DMS79 treated with DMSO at 0.1 percent for 48 hours (cell line): ENCODE results near the gene CACNA2D3.

Experiments
- DNase-seq: peaks from one replicate; lab custom pipeline; 2025; lab: John Stamatoyannopoulos, UW

Gene CACNA2D3

DNA sequence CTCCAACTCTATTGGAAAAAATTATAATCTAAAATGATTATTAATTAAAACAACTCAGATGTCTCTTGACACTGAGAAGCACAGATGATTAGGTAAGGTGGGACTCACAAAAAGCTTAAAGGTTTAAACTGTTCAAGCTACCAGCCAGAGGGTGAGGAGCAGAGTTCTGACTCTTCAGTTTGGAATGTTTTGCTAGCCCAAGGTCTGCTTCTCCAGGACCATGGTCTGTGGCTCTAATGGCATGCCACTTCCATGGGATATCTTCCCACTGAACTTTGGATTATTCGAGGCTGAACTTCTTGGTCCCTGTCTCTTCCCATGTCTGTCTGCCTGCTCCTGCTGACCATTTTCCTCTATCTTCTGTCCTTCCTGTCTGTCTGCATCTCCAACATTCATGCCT, 49.2 kb downstream of the CACNA2D3 start:
- no peak for DNase-seq

DNA sequence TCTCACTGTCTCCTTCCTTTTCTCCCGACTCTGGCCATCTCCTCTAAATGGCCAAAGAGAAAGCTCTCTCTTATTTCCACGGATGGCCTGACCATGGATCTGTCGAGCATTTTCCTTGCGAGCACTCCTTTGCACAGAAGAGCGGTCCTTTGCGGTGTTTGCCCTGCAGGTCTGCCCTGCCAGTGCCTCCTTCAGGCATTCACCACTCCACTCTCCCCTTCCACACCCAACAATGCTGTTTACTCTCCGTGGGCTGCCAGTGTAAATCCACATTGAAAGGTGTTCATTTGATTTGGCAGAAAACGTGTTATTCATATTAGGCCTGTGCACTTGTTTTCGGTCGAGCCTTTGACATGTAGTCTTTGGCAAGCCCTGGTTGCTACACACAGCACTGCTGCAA, 49.6 kb downstream of the CACNA2D3 start:
- DNase-seq, result no peak

DNA sequence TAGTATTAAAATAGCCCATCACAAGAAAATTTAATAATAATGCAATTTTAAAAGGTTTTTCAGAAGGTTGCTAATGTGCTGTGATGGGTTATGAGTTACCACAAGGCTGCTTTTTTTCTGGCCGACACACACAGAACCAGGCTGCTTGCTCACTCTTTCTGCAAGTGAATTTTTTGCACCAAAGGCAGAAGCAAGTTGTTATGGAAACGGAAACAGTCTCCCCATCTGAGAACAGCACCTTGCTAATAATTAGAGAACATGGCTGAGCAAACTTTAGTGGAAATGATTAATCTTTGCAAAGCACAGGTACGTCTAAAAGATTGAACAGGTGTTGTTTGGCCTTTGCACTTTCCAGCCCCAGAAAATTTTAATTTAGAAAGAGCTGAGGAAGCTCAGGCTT, 51.0 kb downstream of the CACNA2D3 start:
- DNase-seq, result no peak

DNA sequence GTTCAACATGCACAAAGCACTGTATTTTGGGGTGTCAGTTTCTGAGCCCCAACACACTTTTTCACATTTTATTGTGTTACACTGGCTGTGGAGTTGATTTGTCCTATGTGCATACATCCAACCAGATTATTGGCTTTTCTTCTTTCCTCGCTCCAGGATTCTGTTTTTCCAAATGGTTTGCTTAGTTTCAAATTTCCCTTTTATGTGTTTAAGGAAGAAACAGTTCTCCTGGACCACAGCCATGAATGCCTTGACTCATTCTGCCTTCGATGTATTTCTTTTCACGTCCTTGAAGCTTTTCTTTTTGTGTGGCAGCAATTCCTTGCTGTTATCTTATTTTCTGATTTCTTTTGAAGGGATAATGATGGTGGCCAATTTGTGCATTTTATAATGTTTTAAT, 53.8 kb downstream of the CACNA2D3 start:
- DNase-seq, result peak; percentile 34

DNA sequence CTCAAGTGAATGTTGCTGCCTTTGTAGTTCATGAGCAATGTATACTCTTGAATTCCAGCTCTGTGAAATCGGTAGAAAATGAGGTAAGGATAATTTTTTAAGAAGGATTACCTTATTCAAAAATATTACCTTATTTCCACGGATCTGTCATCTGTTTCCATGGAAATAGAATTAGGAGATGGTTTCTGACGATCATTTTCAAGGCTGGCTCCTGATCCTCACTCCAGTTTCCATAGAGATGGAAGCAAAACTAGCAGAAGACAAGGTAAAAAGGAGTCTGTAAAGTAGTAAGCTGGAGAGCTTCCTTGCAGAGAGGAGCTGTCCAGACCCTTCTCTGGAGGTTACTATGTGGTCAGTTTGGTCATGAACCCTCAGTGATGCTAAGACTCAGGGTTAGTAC, 55.5 kb downstream of the CACNA2D3 start:
- DNase-seq, result no peak

DNA sequence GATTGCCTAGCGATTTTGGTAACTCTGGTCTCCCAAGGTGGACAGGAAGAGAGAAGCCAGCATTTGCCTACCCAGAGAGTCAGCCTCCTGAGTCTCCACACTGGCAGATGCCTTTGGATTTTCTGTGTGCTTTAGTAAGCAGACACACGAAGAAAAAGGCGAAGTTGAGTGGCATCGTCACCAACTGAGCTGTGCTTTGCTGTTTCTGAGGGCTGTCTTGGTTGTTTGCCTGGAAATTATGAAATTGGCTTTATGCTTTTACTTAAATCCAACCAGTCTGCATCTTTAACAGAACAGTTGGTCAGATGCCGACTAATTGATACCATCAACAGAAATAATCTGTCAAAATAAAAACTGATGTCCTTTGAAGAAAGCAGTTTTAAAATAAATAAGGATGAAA, 56.0 kb downstream of the CACNA2D3 start:
- no peak for DNase-seq

DNA sequence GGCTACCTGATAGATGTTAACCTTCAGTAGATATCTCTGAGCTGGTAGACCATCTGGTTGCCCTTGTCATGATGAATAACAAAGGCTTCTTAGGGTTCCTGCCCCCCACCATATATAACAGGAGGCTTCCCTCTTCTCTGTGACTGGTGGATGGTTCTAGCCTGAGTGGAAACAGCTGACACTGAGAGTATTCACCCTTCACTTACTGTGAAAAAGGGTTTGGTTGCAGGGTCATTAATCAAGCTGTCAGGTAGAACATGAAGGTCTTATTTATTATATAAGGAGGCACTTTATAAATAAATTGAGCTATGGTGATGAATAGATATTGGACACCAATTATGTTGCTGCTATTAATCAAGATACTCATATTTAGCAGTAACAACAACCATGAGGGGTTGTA, 58.6 kb downstream of the CACNA2D3 start:
- peak; percentile 49 for DNase-seq

DNA sequence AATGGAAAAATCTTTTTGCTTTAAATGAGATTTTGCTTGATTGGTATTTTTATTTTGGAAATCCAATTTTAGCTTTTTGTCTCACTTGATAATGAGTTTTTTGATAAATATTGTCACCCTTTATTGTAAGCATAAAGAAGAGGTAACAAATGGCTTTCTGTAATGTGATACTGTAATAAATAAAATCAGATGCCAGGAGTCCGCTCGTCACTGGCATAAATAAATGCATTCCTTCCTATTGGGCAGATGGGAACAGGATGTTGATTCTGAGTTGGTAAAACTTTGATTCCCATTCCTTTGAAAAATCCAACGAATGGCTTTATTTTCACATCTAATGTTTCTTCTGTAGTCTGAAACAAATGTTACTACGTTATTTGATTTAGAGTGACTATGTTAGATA, 59.9 kb downstream of the CACNA2D3 start:
- no peak for DNase-seq

DNA sequence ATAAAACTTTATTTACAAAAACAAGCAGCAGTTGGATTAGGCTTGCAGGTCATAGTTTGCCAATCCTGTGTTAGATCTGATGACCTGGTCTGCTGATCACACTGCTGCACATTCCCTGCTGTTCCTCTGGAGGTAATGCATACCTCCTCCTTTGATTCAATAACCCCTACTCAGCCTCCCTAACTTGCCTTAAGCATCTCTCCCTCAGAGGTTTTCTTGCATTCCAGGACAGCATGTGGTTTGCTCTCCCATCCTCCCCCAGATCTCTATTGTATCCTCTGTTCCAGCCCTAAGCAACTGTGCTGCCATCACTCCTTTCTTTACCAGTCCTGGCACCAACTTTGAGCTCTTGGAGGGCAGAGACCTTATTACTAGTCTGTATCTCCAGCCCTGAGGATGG, 63.4 kb downstream of the CACNA2D3 start:
- DNase-seq, result no peak

DNA sequence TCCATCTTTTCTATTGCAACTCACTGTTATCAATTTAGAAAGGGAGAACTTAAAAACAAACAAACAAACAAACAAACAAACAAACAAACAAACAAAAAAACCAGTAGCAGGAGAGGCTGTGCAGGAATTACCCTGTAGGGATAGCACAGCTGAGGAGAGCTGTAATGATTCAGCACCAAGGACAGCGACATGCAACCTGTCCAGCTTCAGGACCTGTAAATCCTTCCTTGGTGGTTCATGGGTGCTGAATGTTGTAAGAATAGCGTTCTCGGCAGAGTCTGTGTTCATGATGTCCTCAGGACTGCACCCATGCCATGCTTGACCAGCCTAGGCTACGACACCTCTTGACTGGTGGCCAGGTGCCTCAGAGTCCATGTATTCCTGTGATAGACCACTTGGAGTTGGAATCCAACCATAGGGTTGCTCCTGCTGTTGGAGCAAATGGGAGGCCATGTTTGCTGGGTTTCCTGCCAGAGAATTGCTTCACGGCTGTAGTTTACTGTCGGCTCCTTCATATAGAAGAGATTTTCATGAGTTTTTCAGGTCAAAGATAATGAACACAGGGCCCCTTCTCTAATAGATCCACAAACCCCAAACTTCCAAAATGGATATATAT, 65.9 kb downstream of the CACNA2D3 start:
- no peak for DNase-seq

DNA sequence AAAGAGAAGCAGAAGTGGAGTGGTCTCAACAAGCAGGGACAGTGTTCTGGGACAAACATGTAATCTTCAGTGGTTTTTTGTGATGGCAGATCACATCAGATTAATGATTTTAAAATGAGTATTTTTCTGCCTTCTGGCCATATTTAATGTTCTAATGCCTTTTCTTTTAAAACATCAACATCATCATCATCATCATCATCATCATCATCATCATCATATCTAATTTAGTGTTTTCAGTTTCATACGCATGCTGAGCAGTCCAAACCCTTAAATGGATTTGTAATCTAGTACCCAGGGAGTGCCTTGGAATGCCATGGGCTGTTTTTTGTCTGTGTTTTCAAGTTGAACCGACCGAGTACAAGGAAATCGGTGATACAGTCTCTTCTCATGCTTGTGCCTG, 68.9 kb downstream of the CACNA2D3 start:
- no peak for DNase-seq

DNA sequence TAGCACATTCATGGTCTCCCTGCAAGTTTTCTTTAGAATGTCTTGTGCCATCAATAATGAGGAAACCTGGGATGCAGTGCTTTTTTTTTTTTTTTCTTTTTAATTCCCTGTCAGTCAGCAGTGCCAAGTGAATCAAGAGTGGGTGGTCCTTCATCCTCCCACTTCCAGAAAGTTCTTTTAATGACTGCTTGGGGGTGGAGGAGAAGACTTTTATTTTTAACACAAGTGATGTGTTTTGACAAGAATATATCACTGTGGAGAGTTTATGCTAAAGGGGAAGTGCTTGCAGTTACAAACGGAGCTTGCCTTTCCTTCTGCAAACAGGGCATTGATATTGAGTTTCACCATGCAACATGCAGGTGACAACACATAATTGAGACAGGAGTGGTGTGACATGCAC, 69.7 kb downstream of the CACNA2D3 start:
- no peak for DNase-seq

DNA sequence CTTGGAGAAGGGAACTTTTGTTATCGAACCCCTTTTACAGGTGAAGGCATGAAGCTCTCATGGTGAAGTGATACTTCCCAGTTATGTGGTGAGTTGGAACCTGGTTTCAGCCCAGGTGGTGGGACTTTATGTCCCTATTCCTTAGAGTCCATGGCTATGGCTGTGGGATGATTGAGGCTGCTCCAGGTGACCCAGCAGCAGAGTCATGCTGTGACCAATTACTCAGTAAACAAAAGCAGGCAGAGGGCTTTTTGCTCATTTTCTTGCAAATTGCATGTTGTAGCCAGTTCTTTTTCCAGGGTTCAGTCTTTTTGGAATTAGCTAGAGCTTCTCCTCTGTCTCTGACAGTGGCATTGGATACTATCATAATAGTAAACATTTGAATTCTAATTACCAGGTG, 70.7 kb downstream of the CACNA2D3 start:
- no peak for DNase-seq

DNA sequence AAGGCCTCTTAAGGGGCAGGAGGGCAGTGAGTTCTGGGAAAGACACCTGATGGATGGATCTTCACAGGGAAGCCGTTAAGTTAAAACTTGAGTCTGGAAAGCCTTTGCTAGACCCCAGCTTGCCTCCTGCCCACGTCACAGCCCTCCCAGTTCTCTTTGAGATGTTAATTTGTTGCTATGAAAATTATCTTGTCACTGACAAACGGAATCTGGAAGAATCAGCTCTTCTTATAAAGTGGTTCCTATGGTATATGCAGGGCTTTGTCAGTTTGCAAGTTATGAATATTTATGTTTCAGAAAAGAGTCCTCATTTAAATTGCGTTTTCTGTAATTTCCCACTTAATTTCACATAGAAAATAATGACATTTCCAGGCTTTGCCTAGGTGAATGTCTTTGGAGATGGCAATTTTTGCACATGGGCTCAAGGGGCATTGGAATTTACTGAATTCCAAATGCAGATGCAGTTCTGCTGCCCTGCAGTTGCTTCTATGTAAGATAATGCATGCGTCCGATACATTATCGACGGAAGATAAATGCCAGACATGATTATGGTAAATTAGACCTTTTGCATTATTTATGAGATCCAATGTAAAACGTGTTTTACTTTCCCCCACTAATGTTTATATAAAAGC, 74.1 kb downstream of the CACNA2D3 start:
- no peak for DNase-seq

DNA sequence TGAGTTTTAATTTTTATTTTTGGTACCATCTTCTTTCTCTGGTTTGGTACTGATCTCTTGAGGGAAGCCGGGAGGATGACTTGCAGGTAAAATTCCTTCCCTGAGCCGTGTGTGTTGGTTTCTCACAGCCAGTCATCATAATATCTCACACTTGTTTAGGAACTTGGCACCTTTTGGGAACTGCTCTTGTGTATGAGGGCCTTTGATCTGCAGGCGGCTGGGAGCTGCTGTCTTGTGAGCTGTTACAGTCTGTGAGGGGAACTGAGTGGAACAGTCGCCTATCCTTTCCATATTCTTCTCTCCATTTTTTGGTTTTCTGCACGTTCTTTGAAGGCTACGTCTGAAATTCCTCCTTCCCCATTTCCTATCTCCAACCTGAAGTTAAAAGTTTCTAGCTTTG, 75.2 kb downstream of the CACNA2D3 start:
- DNase-seq, result no peak

DNA sequence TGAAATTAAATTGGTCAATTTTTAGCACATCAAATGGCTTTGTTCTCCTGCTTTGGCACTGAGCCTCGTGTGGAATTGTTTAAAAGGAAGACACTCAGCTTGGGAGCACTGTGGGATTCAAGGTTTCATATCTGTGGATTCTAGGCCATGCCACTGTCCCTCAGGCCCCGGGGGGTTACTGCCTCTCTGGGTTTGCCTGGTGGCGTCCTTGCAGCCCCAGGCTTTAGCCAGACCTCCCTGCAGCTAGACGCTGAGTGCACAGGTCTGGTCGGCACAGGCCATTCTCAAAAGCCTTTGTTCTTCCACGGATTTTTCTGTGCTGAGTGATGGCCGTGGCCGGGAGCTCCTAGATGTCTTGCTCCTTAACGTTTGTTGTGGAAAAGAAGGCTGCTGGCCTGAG, 76.2 kb downstream of the CACNA2D3 start:
- DNase-seq, result no peak

DNA sequence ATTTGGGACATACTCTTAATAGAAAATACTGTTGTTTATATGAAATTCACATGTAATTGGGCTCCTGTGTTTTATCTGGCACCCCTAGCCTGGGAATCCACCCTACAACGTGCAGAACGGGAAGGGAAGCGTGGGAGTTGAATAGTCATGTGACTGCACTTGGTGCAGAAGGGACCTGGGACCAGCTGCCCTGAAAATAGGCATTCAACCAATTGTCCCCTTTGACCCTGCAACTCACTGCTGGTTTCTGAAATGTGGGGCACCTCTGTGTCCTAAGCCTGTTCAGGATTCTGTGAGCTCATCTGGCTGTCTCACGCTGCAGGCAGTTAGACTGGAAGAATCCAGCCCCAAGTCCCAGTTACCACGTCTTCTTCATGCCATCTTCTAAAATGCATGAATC, 79.7 kb downstream of the CACNA2D3 start:
- DNase-seq, result no peak

DNA sequence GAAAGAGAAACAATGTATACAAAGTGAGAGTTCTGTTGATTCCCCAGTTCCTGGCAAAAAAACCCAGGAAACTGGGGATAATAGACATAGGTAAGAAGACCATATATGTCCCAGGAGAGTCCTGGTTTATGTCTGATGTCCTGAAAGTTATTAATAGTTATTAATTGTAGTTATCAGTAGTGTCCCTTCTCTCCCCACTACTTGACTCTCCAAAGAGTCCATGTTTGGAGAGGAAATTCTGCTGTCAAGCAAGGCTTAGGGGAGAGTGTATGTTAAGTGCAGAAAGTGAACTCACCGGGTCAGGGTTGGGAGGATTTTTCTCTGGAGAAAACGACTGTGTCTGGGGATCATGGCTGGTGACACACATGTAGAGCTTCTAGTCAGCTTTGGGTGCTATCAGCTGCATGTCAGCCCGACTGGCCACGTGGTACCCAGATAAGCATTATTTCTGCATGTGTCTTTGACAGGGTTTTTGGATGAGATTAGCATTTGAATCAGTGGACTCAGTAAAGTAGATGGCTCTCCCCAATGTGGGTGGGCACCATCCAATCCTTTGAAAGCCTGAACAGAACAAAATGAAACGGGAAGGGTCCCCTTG, 80.4 kb downstream of the CACNA2D3 start:
- no peak for DNase-seq

DNA sequence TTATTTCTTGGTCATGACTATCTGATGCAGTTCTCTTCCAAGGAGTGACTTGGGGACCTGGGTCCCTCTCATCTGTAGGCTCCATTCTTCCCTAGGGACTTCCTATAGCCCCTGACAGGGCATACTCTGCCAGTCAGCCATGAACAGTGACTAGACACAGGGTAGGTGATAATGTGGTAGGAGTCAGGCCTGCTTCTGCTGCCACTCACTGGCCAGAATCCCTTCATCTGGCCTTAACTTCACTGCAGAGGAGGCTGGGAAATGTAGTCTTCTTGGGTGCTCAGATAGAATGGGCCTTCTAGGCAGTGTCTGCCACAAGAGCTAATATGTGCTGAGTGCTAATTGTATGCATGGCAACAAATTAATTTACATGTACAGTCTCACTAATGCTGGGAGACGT, 84.5 kb downstream of the CACNA2D3 start:
- no peak for DNase-seq

DNA sequence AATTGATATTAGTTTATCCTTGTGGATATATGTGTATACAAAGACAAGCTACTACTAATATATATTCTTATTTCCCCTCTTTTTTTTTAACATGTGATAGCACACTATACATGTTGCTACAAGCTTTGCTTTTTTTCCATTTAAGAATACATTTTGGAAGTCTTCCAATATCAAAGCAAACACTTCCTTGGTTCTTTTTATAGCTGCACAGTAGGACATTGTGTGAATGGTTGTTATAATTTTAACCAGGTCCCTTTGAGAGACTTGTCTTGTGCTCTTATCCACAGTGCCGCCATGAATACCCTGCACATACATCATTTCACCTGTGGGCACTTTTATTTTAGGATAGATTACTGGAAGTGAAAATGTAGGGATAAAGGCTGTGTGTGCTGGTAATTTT, 88.7 kb downstream of the CACNA2D3 start:
- DNase-seq, result peak; percentile 60

DNA sequence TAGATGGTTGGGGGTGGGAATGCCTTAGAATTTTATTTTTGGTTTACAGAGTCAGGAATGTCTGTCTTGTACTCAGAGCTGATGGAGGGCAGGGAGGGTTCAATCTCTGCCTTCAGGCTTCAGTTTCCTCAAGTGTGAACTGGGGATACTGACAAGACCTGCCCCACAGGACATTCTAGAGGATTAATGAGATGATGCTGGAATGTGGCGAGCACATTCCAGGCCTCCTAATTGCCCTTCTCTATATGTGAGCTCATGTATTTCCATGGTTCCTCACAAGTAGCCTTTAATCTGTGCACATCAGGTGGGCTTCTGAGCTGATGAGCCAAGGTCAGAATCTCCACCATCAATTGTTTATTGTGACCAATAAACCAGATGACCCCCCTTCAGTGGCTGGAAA, 90.4 kb downstream of the CACNA2D3 start:
- DNase-seq, result no peak

DNA sequence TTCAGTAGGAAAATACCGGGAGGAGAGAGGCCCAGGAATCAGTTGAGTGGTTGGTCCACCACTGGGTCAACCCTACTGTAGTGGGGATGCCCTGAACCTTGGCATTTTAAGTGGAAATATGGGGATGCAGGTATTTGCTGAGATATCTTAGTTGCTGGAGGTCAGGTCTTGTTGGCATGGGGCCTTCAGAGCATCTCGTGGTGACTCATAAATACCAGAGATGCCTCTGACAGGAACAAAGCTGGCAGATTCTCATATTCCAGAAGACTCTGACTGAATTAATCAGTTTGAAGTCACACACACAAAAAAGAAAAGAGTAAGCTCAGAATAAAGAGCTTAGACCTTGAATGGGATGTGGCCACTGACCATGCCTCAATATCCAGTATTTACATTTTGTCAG, 91.6 kb downstream of the CACNA2D3 start:
- no peak for DNase-seq

DNA sequence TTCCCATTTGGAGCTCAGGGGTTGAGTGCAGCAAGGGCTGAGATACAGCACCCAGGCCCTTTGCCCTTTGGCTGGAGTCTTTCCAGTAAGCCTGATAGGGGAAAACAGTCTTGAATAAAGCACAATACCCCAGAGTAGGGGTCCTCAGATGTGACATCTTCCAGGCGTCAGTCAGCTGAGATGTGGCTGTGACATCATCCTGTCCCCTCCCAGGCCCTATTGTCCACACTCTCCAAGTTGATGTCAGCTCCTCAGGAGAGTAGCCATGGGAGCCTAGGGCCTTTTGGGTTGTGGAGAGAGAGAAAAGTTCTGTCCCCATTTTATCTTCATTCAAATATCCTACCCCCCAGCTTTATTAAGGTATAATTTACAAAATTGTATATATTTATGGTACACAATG, 92.5 kb downstream of the CACNA2D3 start:
- DNase-seq, result no peak

DNA sequence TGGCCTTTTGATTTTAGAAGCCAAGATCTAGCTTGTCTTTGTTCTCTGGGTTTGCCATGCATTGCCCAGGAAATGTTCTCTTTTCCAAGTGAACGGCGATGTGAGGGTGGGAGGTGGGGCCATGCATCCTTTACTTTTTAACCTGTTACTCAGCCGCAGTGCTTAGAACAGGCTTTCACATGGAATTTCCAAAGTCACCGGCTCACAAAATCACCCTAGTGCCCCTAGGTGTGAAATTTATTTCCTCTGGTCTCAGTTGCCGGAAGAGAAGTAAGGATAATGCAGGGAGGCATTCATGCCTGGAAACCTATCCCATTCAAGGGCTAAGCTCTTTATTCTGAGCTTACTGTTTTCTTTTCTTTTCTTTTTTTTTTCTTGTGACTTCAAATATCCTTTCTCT, 93.2 kb downstream of the CACNA2D3 start:
- peak; percentile 5 for DNase-seq
